Ammon's horn (tissue), 1 donor: ENCODE data around the gene GLB1L3.
"Not testable (repeated sequence)": the region's sequence is repeated elsewhere in the genome, so short reads cannot be mapped to it uniquely, and the experiment has no call there.

Experiments
- DNase-seq: peaks from one replicate; pipeline ENCODE4 v3.0.0-alpha.2; 2016; ENCODE audit warnings: low spot score

Gene GLB1L3

GRCh38 chr11:134344497-134345236 is 68.5 kb downstream of the GLB1L3 start:
- not testable (repeated sequence) for DNase-seq

GRCh38 chr11:134345237-134345550 is 69.0 kb downstream of the GLB1L3 start:
- no peak for DNase-seq

DNA sequence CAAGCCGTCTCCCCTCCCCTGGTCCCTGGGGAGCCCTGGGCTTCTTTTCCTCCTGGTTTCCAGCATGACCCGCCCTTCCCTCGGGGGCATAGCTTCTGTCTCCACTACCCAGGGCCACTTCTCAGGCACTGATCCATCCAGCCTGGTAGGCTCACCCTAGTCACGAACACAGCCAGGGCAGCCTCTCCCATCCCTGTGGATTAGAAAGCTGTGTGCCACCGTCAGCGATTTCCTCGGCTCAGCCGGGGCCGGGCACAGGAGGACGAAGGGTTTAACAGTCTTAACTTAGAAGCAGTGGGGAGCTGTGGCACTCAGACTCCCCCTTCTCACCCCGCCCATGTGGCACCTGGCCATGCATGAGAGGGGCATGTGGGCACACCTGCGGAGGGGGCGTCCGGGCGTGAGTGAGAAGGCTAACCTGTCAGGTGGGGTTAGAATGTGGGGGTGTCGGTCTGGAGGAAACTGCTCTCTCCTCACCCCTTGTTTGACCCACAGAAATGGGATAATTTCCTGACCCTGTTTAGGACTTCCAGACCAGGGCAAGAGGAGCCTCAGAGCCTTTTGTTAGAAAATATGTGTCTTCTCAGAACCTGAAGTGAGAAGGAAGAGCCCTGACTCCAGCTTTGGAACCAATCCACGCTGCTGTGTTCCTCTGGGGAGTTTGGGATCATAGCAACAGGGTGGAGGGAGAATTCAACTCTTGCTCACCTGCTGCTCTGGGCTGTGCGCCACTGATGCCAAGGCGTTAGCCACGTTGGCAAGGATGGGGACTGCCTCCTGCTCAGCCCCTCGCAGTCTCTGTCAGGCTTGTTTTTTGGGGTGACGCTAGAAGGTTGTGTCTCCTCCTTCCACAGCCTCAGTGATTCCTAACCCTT is 70.2 kb downstream of the GLB1L3 start:
- no peak for DNase-seq

GRCh38 chr11:134346976-134347350 is 70.8 kb downstream of the GLB1L3 start:
- DNase-seq, result no peak

DNA sequence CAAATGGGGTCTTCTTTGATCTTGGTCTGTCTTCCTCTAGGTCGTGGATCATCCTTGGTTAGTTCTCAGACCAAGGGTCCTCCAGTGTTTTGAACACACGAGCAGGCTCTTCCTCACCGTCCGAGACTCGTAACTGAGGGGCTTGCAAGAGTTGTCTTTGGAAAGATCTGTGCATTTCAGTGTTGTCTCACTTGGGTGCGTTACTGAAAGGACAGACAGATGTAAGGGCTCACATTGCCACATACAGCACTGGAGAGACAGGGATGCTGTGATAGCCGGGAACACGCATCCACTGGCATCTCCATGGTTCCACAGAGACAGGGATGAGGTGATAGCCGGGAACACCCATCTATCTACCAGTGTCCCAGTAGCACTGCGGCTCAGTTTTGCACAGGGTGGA is 71.3 kb downstream of the GLB1L3 start:
- DNase-seq, result no peak

- no peak for DNase-seq
Observed at GRCh38 chr11:134349109-134349801, 73.1 kb downstream of the GLB1L3 start.

DNA sequence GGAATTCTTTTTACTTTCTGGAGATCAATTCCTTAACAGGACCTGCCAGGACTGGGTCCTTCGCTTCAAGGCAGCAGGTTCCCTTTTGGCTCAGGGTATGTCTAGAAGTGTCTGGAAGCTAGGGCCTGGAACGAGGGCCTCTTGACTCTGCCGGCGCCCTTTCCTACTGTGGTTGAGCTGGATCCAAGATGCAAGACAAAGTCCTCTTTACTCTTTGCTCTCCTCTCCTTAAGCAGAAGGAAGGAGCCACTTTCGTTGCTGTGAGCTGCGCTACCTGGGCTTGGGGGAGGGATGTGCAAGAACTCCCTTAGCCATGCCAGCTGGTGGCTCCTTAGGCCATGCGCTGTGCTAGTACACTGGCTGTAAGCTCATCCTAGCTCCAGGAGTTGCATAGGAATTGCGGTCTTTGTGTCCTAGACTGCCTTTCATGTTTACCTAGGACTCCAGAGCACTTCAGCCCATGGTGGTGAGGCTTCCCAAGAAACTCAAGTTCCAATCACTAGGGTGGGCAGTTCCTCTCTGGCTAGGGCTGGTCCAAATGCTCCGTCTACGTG is 73.7 kb downstream of the GLB1L3 start:
- no peak for DNase-seq

DNA sequence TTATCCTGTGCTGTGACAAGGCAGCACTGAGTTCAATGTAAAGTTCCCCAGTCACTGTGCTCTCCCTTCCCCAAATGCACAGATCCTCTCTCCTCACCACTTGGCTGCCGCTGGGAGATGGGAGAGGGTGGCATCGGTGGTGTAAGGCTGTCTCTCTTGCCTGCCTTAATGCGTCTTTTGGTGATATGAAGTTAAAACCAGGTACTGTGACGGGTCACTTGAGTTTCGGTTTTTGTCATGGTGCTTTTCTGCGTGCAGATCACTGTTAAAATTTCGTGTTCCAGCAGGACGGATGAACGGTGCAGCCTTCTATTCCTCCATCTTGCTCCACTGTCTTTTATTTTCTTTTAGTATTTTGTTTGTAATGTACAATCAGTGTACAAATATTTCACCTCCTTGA is 74.2 kb downstream of the GLB1L3 start:
- DNase-seq, result no peak

GRCh38 chr11:134352111-134352510 is 75.9 kb downstream of the GLB1L3 start:
- no peak for DNase-seq

GRCh38 chr11:134355136-134355535 is 79.0 kb downstream of the GLB1L3 start:
- DNase-seq, result no peak

DNA sequence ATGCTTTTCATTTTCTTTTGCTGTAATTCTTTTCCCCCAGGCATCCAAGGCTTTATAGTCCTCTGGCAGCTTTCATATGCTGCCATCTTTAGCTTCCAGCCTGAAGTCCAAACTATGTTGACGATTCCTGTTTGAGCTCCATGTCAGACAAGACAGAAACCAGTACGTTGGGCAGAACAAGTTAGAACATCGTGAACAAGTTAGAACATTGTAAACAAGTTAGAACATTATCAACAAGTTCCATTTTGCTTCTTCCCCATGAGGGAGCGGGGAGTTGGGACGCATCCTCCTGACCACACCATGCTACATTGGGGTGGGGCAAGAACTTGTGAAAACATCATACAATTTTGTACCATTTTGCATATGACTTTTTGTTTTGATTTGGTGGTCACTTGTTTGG is 79.5 kb downstream of the GLB1L3 start:
- DNase-seq, result no peak

DNA sequence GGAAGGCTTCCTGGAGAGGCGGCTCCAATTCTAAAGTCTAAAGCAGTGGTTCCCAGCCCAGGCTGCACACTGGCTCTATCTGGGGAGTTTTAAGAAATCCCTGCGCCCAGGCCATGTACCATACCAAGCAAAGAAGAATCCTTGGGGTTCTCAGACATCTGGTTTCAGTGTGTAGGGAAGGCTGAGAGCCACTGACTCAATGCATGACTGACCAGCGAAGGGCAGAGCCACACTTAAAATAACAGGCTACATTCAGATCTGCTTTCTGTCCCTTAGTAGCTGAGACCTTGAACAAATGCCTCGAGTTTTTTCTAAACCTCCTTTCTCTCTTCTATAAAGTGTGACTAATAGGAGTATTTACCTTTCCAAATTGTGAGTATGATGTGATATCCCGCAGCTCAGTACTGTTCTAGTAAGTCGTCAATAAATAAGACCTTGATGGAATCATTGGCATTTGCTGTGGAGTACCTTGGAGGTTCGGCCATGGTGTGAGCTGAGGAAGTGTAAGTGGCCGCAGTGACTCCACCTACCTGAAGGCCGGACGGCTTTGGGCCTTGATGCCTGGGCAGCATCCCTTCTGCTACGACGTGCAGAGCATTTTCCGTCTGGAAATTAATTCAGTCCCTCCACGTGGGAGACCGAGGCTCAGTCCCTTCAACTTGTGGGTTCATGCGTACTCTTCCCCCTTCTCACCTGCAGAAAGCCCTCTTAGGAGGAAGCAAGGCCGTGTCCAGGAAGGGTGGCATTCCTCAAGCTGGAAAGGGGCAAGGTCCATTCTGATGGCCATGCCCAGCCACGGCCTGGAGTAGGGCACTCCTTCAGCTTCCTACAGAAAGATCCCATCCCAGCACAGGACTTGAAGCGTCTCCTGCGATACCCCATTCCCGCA is 80.7 kb downstream of the GLB1L3 start:
- DNase-seq, result no peak

- no peak for DNase-seq
Observed at GRCh38 chr11:134357545-134357839, 81.3 kb downstream of the GLB1L3 start.

- DNase-seq, result no peak
Observed at GRCh38 chr11:134358165-134358855, 82.1 kb downstream of the GLB1L3 start.

DNA sequence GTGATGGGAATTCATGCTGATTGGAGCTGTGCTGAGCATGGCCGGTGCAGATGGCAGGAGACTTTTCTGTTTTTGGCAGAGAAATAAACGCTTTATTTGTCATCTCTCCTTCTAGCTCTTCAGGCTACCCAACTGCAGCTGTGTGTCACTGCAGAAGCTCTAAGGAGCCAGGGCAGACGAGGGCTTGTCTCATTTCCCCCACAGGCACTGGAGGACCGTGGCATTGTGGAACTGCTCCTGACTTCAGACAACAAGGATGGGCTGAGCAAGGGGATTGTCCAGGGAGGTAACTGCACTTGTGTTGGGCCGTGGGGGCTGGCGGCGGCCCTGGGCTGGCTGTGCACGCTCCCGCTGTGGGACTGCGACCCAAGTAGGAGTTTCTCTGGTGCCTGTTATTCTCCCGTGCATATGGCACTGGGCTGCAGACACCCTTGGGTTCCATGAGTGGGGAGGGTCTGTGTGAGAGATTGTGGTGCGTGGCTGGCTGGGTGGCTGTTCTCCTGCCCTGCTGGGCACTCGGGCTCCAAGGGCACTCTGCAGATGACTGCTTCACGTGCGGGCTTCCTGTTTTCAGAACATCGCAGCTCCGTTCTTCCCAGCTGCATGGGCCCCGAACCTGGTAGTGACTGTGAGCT is 82.8 kb downstream of the GLB1L3 start:
- DNase-seq, result no peak

- DNase-seq, result no peak
Observed at GRCh38 chr11:134359646-134360045, 83.5 kb downstream of the GLB1L3 start.

GRCh38 chr11:134360050-134360835 is 84.1 kb downstream of the GLB1L3 start:
- DNase-seq, result peak; percentile 90

GRCh38 chr11:134361661-134362060 is 85.5 kb downstream of the GLB1L3 start:
- no peak for DNase-seq

GRCh38 chr11:134362192-134362901 is 86.2 kb downstream of the GLB1L3 start:
- DNase-seq, result no peak
